NB4 (cell line): ENCODE data around the gene SIX6.

Experiments
- MYC ChIP-seq: IDR thresholded peaks from 2 replicates; pipeline ENCODE4 v1.6.1; 2011; ENCODE audit warnings: low read depth, low read length
- POLR2A ChIP-seq: IDR thresholded peaks from 2 replicates; pipeline ENCODE4 v1.6.1; 2011; ENCODE audit warnings: mild to moderate bottlenecking; ENCODE audit not compliant: insufficient read length; ENCODE audit errors: extremely low read depth
- TF ChIP-seq, protein P1 (sequence below): IDR thresholded peaks from 2 replicates; pipeline ENCODE4 v1.6.1; 2011; ENCODE audit warnings: low read depth, low read length
- TF ChIP-seq, protein P2 (sequence below): IDR thresholded peaks from one replicate; pipeline ENCODE4 v1.5.1; 2012; ENCODE audit warnings: low read depth, low read length

DNA sequence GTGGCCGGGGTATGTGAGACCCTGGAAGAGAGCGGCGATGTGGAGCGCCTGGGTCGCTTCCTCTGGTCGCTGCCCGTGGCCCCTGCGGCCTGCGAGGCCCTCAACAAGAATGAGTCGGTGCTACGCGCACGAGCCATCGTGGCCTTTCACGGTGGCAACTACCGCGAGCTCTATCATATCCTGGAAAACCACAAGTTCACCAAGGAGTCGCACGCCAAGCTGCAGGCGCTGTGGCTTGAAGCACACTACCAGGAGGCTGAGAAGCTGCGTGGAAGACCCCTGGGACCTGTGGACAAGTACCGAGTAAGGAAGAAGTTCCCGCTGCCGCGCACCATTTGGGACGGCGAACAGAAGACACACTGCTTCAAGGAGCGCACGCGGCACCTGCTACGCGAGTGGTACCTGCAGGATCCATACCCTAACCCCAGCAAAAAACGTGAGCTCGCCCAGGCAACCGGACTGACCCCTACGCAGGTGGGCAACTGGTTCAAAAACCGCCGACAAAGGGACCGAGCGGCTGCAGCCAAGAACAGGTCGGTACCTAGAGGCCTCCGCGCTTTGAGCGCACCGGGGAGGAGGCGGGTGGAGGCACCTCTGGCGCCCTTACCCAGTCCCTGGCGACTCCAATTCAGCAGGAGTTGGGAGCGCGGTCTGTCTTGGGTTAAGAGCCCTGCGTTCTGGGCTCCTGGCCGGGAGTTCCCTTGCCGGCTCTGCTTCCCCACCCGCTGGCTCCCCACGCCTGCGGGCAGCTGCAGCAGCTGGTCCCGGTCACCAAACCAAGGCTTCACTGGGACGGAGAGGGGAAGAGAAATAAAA, 700 bp downstream of the SIX6 start:
- TF ChIP-seq POLR2A (no peak), MYC (no peak)
- TF ChIP-seq, protein P1, sequence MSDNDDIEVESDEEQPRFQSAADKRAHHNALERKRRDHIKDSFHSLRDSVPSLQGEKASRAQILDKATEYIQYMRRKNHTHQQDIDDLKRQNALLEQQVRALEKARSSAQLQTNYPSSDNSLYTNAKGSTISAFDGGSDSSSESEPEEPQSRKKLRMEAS: no peak
- TF ChIP-seq, protein P2, sequence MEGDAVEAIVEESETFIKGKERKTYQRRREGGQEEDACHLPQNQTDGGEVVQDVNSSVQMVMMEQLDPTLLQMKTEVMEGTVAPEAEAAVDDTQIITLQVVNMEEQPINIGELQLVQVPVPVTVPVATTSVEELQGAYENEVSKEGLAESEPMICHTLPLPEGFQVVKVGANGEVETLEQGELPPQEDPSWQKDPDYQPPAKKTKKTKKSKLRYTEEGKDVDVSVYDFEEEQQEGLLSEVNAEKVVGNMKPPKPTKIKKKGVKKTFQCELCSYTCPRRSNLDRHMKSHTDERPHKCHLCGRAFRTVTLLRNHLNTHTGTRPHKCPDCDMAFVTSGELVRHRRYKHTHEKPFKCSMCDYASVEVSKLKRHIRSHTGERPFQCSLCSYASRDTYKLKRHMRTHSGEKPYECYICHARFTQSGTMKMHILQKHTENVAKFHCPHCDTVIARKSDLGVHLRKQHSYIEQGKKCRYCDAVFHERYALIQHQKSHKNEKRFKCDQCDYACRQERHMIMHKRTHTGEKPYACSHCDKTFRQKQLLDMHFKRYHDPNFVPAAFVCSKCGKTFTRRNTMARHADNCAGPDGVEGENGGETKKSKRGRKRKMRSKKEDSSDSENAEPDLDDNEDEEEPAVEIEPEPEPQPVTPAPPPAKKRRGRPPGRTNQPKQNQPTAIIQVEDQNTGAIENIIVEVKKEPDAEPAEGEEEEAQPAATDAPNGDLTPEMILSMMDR: no peak
